ENCODE data around the gene SLC43A3.

The SLC43A3 gene

GRCh38 chr11:57426439-57426928 lies 437 bp downstream of the SLC43A3 start:
- DNase-seq: peak; percentile 68

- DNase-seq: peak; percentile 43
Observed at GRCh38 chr11:57425565-57426438, 1.1 kb downstream of the SLC43A3 start.

DNA sequence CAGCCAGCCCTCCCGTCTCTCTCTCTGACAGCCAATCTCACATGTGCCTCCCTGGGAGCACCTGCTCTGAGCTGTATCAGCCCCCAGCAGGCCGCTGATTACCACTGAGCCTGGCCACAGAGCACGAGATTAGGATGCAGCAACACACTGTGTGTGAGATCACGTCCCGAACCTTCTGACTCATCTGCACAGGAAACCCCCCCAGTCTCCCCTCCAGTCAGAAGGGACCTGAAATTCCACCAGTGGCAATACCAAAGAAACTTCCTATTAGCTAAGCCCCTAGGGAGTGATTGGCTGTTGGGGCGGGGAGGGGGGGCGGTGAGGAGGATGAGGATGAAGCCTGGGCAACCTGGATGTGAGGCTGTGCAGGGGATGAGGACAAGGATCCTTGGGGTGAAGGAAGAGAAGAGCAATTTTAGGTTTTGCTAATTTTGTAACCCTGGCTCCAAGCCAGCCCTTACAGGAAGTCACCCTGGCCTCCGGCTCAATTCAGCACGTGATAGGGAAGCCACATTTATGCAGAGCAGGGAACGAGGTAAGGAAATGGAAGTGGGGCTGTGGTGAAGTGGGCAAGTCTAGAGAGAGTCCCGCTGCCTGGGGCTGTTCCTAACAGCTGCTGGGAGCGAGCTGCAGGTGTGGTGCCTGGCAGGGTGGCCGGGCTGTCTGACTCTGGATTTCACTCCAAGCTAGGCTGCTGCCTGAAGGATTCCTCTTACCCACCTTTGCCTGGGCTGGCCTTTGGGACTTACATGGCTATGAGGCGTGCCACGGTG lies 1.9 kb downstream of the SLC43A3 start:
- peak; percentile 99 for DNase-seq

DNA sequence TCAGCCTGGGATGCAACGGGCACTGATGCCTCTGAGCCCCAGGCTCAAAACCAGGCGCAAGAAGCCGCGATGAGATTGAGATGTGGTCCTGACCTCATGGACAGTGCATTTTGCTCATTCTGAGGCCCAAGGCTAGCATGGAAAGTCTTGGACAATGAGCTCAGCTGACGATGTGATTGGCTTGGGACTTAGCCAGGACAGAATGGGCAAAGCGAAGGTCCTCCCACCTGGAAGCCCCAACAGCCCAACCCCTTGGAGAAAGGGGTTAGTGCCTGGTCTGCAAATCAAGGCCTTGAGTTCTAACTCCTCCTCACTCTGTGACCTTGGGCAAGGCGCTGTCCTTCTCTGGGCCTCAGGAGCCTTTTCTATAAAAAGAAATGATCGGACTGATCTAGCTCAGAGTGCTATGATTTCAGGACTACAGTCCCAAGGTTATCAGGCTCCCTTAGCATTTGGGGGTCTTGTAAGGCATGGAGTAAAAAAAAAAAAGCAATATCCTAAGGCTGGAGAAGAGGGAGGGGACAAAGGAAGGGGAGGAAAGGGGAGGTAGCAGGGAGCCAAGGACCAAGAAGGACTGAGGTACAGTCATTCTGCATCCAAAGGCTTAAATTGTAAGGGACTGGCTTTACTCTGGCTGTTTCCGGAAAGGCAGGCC lies 2.7 kb downstream of the SLC43A3 start:
- DNase-seq: no peak

DNA sequence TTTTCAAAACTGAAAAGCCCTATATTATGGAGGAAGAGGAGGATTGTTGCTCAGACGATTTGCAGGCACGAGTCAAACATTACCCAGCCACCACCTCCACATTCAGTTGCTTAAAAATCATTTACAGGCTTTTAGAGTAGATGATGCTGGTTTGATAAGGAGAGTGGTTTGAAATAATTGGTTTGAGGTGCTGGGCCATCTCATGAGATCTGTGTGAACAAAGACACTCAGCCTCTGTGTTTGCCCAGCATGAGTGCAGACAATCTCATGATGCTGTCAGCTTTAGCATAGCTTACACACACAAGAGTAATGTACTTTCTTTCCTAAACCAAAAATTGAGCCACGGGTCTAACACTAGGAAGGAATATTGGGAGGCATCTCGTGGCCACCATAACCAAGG lies 4.3 kb downstream of the SLC43A3 start:
- no peak for DNase-seq

- no peak for DNase-seq
Observed at GRCh38 chr11:57421805-57422204, 5.1 kb downstream of the SLC43A3 start.

- no peak for DNase-seq
Observed at GRCh38 chr11:57421066-57421465, 5.9 kb downstream of the SLC43A3 start.

- DNase-seq: no peak
Observed at GRCh38 chr11:57419146-57419545, 7.8 kb downstream of the SLC43A3 start.

DNA sequence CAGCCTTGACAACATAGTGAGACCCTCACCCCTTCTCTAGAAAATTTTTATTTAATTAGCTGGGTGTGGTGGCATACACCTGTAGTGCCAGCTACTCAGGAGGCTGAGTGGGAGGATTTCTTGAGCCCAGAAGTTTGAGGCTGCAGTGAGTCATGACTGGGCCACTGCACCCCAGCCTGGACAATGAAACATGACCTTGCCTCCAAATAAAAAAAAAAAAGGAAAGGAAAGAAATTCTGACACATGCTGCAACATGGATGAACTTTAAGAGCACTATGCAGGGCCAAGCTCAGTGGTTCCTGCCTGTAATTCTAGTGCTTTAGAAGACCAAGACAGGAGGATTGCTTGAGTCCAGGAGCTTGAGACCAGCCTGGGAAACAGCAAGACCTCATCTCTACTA lies 8.8 kb downstream of the SLC43A3 start:
- no peak for DNase-seq

- no peak for DNase-seq
Observed at GRCh38 chr11:57417056-57417455, 9.9 kb downstream of the SLC43A3 start.

DNA sequence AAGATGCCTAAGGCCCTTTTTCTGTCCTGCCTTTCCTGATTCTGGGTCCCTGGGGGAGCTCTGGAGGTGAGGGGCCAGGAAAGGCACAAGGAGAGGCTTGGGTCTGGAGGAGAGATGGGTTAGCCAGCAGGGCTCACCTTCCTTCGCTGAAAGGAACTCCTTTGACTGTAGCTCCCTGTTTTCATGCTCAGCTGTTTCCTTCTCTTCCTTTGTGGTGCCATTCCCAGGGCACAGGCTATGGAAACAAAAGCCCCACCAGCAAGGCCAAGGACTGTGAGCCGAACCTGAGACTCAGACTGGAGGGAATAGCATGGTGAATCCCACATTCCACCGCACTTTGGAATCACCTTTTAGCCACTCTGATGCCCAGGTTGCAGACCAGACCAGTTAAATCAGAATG lies 10.5 kb downstream of the SLC43A3 start:
- DNase-seq: no peak

DNA sequence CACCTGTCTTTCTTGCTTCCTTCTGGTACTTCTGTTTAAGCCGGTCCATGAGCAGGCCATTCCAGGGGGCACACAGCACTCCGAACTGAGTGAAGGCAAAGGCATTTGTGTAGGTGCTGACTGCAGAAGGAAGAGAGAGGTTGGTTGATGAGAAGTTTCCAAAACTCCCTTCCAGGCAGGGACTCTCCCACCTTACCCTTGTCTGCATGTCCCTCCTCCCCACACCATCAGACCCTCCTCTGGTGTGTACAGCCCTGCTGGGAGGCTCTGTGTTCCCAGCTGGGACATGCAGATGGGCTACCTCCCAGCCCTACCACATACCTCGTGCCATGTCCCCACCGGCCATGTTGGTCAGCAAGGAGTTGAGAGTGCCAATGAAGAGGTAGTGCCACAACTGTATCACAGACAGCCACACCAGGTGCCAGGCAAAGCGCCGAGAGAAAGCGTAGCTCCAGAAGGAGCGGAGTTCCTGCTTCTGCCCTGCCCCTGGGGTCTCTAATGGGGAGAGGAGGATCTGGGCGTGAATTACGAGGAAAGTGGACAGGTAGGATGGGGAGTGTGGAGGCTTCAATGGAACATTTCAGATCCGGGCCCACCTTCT lies 12.2 kb downstream of the SLC43A3 start:
- DNase-seq: no peak

- no peak for DNase-seq
Observed at GRCh38 chr11:57413681-57414080, 13.2 kb downstream of the SLC43A3 start.

GRCh38 chr11:57410287-57410686 lies 16.6 kb downstream of the SLC43A3 start:
- no peak for DNase-seq

GRCh38 chr11:57409321-57410100 lies 17.4 kb downstream of the SLC43A3 start:
- no peak for DNase-seq

GRCh38 chr11:57408771-57409170 lies 18.1 kb downstream of the SLC43A3 start:
- DNase-seq: no peak

GRCh38 chr11:57407941-57408475 lies 18.9 kb downstream of the SLC43A3 start:
- DNase-seq: no peak

DNA sequence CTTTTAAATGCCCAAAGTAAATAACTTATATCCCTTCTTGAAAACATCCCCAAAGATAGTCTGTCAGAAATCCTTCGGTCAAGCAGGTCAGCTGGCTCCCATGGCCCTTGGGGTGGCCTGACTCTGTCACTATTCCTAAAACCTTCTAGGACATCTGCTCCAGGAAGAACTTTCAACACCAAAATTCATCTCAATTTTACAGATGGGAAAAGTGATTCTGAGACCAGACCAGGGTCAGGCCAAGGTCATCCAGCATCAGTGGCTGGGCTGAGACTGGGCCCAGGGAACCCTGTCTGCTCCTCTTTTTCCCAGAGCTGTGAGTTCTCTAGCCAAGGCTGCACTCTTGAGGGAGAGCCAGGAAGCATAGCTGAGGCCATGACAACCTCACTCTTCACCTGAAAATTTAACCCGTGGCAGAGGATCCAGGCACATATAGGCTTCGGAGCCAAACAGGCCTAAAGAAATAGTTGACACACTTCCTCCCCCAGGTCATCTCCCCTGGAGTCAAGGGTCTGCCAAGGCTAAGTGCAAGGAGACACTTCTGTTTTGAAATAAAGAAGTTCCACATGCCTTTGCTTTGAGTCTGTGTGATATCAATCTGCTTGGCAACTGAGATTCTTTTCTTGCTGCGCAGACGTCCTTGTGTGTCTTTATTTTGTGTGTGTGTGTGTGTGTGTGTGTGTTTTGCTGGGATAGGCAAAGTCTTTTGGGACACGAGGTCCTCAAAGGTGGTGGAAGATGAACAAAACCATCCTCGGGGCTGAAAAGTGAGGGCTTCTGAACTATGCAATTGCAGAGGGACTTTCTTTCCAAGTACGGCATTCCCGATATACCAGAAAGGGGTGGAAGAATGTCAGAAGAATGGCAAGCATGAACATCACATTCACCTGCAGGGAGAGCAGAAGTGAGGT lies 19.7 kb downstream of the SLC43A3 start:
- no peak for DNase-seq

GRCh38 chr11:57406337-57406904 lies 20.5 kb downstream of the SLC43A3 start:
- no peak for DNase-seq

DNA sequence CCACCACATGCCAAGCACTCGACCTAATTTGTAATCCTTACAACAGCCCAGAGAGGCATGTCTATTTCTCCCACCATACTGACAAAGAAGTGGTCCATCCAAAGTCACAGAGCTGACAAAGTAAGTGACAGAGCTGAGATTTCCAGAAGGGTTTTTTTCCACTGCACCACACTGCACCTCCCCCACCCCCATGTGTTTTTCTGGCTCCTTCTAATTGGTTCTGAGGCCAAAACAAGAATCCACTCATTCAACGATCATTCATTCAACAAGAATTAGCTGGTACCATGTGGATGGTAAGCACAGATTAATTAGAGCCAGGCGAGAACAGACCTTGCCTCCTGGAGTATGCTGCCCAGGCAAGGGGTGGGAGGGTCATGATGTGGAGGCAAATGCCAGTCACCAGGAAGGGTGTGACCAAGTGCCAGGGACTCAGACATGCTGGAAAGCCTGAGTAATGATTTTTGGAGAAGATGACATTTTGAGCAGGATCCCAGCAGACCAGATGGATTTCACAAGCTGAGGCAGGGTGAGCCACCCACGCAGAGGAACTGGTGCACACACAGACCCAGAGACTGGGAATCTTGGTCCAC lies 21.6 kb downstream of the SLC43A3 start:
- no peak for DNase-seq
